ENCODE data around the gene EMCN. TPM values are rescaled to one million over a fixed set of nuclear protein-coding genes. Genes with fewer than 3 reads are reported as not detected.

Gene EMCN
- total RNA-seq = 82.2 and 82.9 TPM in 2 replicates

GRCh38 chr4:100517864-100518341, at the start of gene EMCN:
EMCN (minus strand) TSS chr4:100518022; CDS start chr4:100517914, 108 bp downstream.

Data from dermis lymphatic vessel endothelial cell (primary cell).